ENCODE data around the gene CGB7. TPM values are rescaled to one million over a fixed set of nuclear protein-coding genes. Genes with fewer than 3 reads are reported as not detected.

Gene CGB7
- total RNA-seq, 1 experiment from 2014 or later: not detected

GRCh38 chr19:49092686-49093085, 35.1 kb upstream of the CGB7 start:
- no peaks in the 10 kb centered on the region for H3K9me3 ChIP-seq (ENCODE audit: low read depth, low read length, poor library complexity, severe bottlenecking)
- H3K4me3 ChIP-seq (ENCODE audit: low read depth, low read length, poor library complexity, severe bottlenecking): no peak overlapping the region
- POLR2A ChIA-PET (ENCODE audit: low non-redundant PET): no interaction called here
- no peak overlapping the region for H3K27ac ChIP-seq (ENCODE audit: low read depth, low read length, poor library complexity, severe bottlenecking)
- no peak for DNase-seq (ENCODE audit: low spot score)
- peaks cover 90% of the 10 kb centered on the region for H3K36me3 ChIP-seq (ENCODE audit: insufficient read depth, low read length, poor library complexity, severe bottlenecking)
- no peak for TF ChIP-seq CTCF (conservative IDR thresholded peaks at IDR 0.05; ENCODE audit: low read depth, low read length)
- no peak for TF ChIP-seq EZH2 (IDR thresholded peaks at IDR 0.05; ENCODE audit: borderline replicate concordance, low read depth, low read length, poor library complexity, severe bottlenecking)
- H3K27me3 ChIP-seq (replicated peaks; ENCODE audit: insufficient read depth, low read depth, low read length, poor library complexity): no peaks in the 10 kb centered on the region
- no TSS peak for BruUV-seq (replicated peaks)
- intact Hi-C loops (cut with micrococcal nuclease; ENCODE audit: unreplicated experiment): no loop called here
- CTCF ChIA-PET: no interaction called here
- H3K4me1 ChIP-seq (ENCODE audit: insufficient read depth, low read length, poor library complexity, severe bottlenecking): no peaks in the 10 kb centered on the region

GRCh38 chr19:49091391-49092038, 34.0 kb upstream of the CGB7 start:
- BruUV-seq (replicated peaks): no TSS peak
- H3K27me3 ChIP-seq (replicated peaks; ENCODE audit: insufficient read depth, low read depth, low read length, poor library complexity): no peaks in the 10 kb centered on the region
- TF ChIP-seq EZH2 (IDR thresholded peaks at IDR 0.05; ENCODE audit: borderline replicate concordance, low read depth, low read length, poor library complexity, severe bottlenecking) (no peak), CTCF (conservative IDR thresholded peaks at IDR 0.05; ENCODE audit: low read depth, low read length) (no peak)
- peaks cover 86% of the 10 kb centered on the region for H3K36me3 ChIP-seq (ENCODE audit: insufficient read depth, low read length, poor library complexity, severe bottlenecking)
- POLR2A ChIA-PET (ENCODE audit: low non-redundant PET): interaction anchor here (0.6 kb wide), 1 partner anchor 17 kb away, joined by 3 read pairs; no protein-coding TSS in a partner anchor
- peaks cover 4% of the 10 kb centered on the region for H3K4me1 ChIP-seq (ENCODE audit: insufficient read depth, low read length, poor library complexity, severe bottlenecking)
- no peak overlapping the region for H3K27ac ChIP-seq (ENCODE audit: low read depth, low read length, poor library complexity, severe bottlenecking)
- no peaks in the 10 kb centered on the region for H3K9me3 ChIP-seq (ENCODE audit: low read depth, low read length, poor library complexity, severe bottlenecking)
- intact Hi-C loops (cut with micrococcal nuclease; ENCODE audit: unreplicated experiment): no loop called here
- no peak overlapping the region for H3K4me3 ChIP-seq (ENCODE audit: low read depth, low read length, poor library complexity, severe bottlenecking)
- CTCF ChIA-PET: no interaction called here
- DNase-seq (ENCODE audit: low spot score): no peak

DNA sequence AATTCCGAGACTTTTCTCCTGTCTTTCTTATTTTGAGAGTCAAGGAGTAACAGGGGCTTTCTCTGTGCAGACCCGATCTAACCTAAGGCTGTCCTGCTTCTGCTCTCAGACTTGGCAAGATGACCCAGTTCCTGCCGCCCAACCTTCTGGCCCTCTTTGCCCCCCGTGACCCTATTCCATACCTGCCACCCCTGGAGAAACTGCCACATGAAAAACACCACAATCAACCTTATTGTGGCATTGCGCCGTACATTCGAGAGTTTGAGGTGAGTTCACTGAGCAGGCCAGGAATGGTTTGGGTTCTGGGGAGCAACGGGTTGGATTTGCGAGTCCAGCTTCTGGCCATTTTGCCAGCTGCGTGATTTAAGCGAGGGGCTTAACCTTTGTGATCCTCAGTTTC, 28.7 kb upstream of the CGB7 start:
- H3K27ac ChIP-seq (ENCODE audit: low read depth, low read length, poor library complexity, severe bottlenecking): peak overlapping the region; percentile 97
- H3K9me3 ChIP-seq (ENCODE audit: low read depth, low read length, poor library complexity, severe bottlenecking): no peaks in the 10 kb centered on the region
- ChIA-PET CTCF (no interaction called here), POLR2A (ENCODE audit: low non-redundant PET) (no interaction called here)
- peaks cover 40% of the 10 kb centered on the region for H3K36me3 ChIP-seq (ENCODE audit: insufficient read depth, low read length, poor library complexity, severe bottlenecking)
- H3K4me3 ChIP-seq (ENCODE audit: low read depth, low read length, poor library complexity, severe bottlenecking): peak overlapping the region; percentile 88
- BruUV-seq (replicated peaks): no TSS peak
- intact Hi-C loops (cut with micrococcal nuclease; ENCODE audit: unreplicated experiment): no loop called here
- DNase-seq (ENCODE audit: low spot score): no peak
- TF ChIP-seq CTCF (conservative IDR thresholded peaks at IDR 0.05; ENCODE audit: low read depth, low read length) (no peak), EZH2 (IDR thresholded peaks at IDR 0.05; ENCODE audit: borderline replicate concordance, low read depth, low read length, poor library complexity, severe bottlenecking) (no peak)
- H3K27me3 ChIP-seq (replicated peaks; ENCODE audit: insufficient read depth, low read depth, low read length, poor library complexity): no peaks in the 10 kb centered on the region
- H3K4me1 ChIP-seq (ENCODE audit: insufficient read depth, low read length, poor library complexity, severe bottlenecking): peaks cover 9% of the 10 kb centered on the region

Data from A673 (cell line).